GM12878 (cell line): ENCODE data around the gene UNC13B. TPM values are rescaled to one million over a fixed set of nuclear protein-coding genes. Genes with fewer than 3 reads are reported as not detected.
A peak's percentile ranks its signal among the peaks of the same experiment; 100 is the strongest.

ENCODE experiments used
- ATAC-seq: fragments of 200-7000 bp; cut with Tn5 transposase; 3 replicates; pipeline ENCODE4 v1.9.1; 2020; ENCODE audit warnings: mild to moderate bottlenecking, moderate library complexity
- BruUV-seq: library from RNA; stranded (reverse); fragments of 400-500 nt; replicated peaks from 2 replicates; lab custom pipeline; 2021; lab: Mats Ljungman, UMichigan
- CTCF ChIA-PET: fragments of 300-600 bp; sonication (Branson Sonifier 250); formaldehyde crosslinking; extraction: SDS; loops from one replicate; lab custom pipeline; 2021; ENCODE audit warnings: inconsistent platforms; lab: Yijun Ruan, JAX
- POLR2A ChIA-PET: fragments of 350-600 bp; formaldehyde crosslinking; extraction: SDS; loops from one replicate; lab custom pipeline; 2021; ENCODE audit warnings: inconsistent platforms; lab: Charles Lee
- RAD21 ChIA-PET: fragments of 300-600 bp; sonication (Branson Sonifier 250); formaldehyde crosslinking; loops from one replicate; lab custom pipeline; 2023; ENCODE audit warnings: antibody characterized with exemption; ENCODE audit not compliant: unreplicated experiment; lab: Charles Lee
- SMC1A ChIA-PET: fragments of 300-600 bp; sonication (Branson Sonifier 250); formaldehyde crosslinking; loops from one replicate; lab custom pipeline; 2023; ENCODE audit not compliant: unreplicated experiment, uncharacterized antibody; lab: Charles Lee
- DNase-seq: peaks from one replicate; pipeline ENCODE4 v3.0.0-alpha.2; 2011; ENCODE audit warnings: low read depth, low spot score
- FAIRE-seq: peaks from 3 replicates; lab custom pipeline; 2011; peaks lifted over from hg19 to GRCh38; lab: Jason Lieb, UNC
- H2AFZ ChIP-seq: 2 replicates; pipeline ENCODE4 v1.6.0; 2011; ENCODE audit warnings: low read depth, low read length, control low read depth; ENCODE audit not compliant: control insufficient read depth
- H3K27ac ChIP-seq: 2 replicates; pipeline ENCODE4 v1.5.1; 2011; ENCODE audit warnings: control low read depth; ENCODE audit not compliant: control insufficient read depth, insufficient read depth
- H3K27me3 ChIP-seq, 2 experiments: replicated peaks in 1 of 2; 2 replicates each; pipeline versions ENCODE4 v1.6.0 to v1.6.1; 2011; ENCODE audit warnings: low read length in 1 of 2; ENCODE audit not compliant: control insufficient read depth in 2 of 2, insufficient read depth in 2 of 2
- H3K36me3 ChIP-seq, 2 experiments: 2 replicates each; pipeline ENCODE4 v1.5.1; 2011; ENCODE audit warnings: low read length in 1 of 2; ENCODE audit not compliant: control insufficient read depth in 2 of 2, insufficient read depth in 2 of 2
- H3K4me1 ChIP-seq: 2 replicates; pipeline ENCODE4 v1.6.1; 2011; ENCODE audit warnings: mild to moderate bottlenecking, low read length, moderate library complexity, mixed read lengths; ENCODE audit not compliant: control insufficient read depth, insufficient read depth
- H3K4me2 ChIP-seq: 2 replicates; pipeline ENCODE4 v1.6.0; 2011; ENCODE audit warnings: control low read depth; ENCODE audit not compliant: control insufficient read depth, insufficient read depth
- H3K4me3 ChIP-seq: fragments of 200-600 bp; sonication (generic); 2 replicates; pipeline ENCODE4 v1.5.1; 2016
- H3K79me2 ChIP-seq: 2 replicates; pipeline ENCODE4 v1.6.0; 2011; ENCODE audit warnings: low read length; ENCODE audit not compliant: control insufficient read depth, insufficient read depth
- H3K9ac ChIP-seq: 2 replicates; pipeline ENCODE4 v1.8.0; 2011; ENCODE audit warnings: low read length, control low read depth, mixed read lengths; ENCODE audit not compliant: control insufficient read depth, insufficient read depth
- H3K9me3 ChIP-seq: replicated peaks from 3 replicates; pipeline ENCODE4 v1.5.1; 2011; ENCODE audit warnings: mild to moderate bottlenecking, low read length; ENCODE audit not compliant: control insufficient read depth, insufficient read depth
- H4K20me1 ChIP-seq: 2 replicates; pipeline ENCODE4 v1.6.0; 2011; ENCODE audit not compliant: control insufficient read depth, insufficient read depth
- HDAC2 ChIP-seq: fragments of 200-600 bp; sonication (generic); IDR thresholded peaks from 2 replicates; pipeline ENCODE4 v1.6.1; 2017
- NR2C1 ChIP-seq: fragments of 450-650 bp; IDR thresholded peaks from 2 replicates; pipeline ENCODE4 v1.6.1; 2017; ENCODE audit warnings: antibody characterized with exemption, mild to moderate bottlenecking, moderate library complexity
- RAD21 ChIP-seq: IDR thresholded peaks from 2 replicates; pipeline ENCODE4 v1.6.1; 2011; ENCODE audit warnings: mild to moderate bottlenecking, low read depth, low read length, moderate library complexity; ENCODE audit not compliant: insufficient read depth
- RBBP5 ChIP-seq: fragments of 200-600 bp; sonication (generic); conservative IDR thresholded peaks from 2 replicates; pipeline ENCODE4 v1.6.1; 2016
- STAT1 ChIP-seq: fragments of 450-650 bp; conservative IDR thresholded peaks from 2 replicates; pipeline ENCODE4 v1.6.1; 2014; ENCODE audit warnings: antibody characterized with exemption, mild to moderate bottlenecking
- ZNF274 ChIP-seq: IDR thresholded peaks from one replicate; pipeline ENCODE4 v1.8.0; 2011; ENCODE audit not compliant: insufficient read length, insufficient read depth
- WGBS: methylation state at CpG from one replicate; pipeline ENCODE4 v1.1.6; 2016; ENCODE audit warnings: low lambda C conversion rate; ENCODE audit not compliant: insufficient replicate concordance, insufficient coverage; ENCODE audit errors: missing lambda C conversion rate; 5-methylcytosine and 5-hydroxymethylcytosine counted together
- in situ Hi-C: fragments of 300-500 bp; cut with MboI; formaldehyde crosslinking; loops from 9 replicates; pipeline ENCODE4 v1.14.3; 2018; ENCODE audit warnings: mixed read lengths
- intact Hi-C: fragments of 100-400 bp; cut with micrococcal nuclease; formaldehyde crosslinking; loops from one replicate; pipeline ENCODE4 v1.14.2; 2022; ENCODE audit not compliant: unreplicated experiment
- polyA plus RNA-seq, 11 experiments: library from polyadenylated mRNA; depleted of rRNA in 4 of 11; unstranded in 6 of 11; stranded (reverse) in 5 of 11; fragments of >200 nt; fragmentation: Nextera tagmentation in 4 of 11; fragmentation: Illumina TruSeq in 1 of 11; extraction: Ambion mirVana in 4 of 11; extraction: Trizol in 1 of 11; gene quantifications; 1 replicate in 1 of 11; 2 replicates in 10 of 11; pipeline versions ENCODE4 v1.2.1 to v1.2.3, GENCODE V29; 2011 to 2016; ENCODE audit warnings: inconsistent platforms in 2 of 11, missing spikeins in 2 of 11, low read depth in 1 of 11
- total RNA-seq, 4 experiments: library from RNA; depleted of rRNA in 3 of 4; stranded (reverse); fragments of >200 nt in 3 of 4; fragmentation: Illumina TruSeq in 1 of 4; extraction: Trizol in 1 of 4; gene quantifications; 2 replicates each; pipeline versions ENCODE4 v1.2.1 to v1.2.3, GENCODE V29; 2013 to 2021
- TF ChIP-seq, protein P1 (sequence below): IDR thresholded peaks from 2 replicates; pipeline ENCODE4 v1.6.1; 2011; ENCODE audit warnings: borderline replicate concordance, low read depth, mild to moderate bottlenecking, moderate library complexity, low read length; ENCODE audit not compliant: insufficient read depth, poor library complexity, severe bottlenecking
- TF ChIP-seq, protein P2 (sequence below): fragments of 450-650 bp; IDR thresholded peaks from 2 replicates; pipeline ENCODE4 v1.6.1; 2016; ENCODE audit warnings: mild to moderate bottlenecking
- TF ChIP-seq, protein P3 (sequence below): fragments of 450-650 bp; IDR thresholded peaks from 2 replicates; pipeline ENCODE4 v1.6.1; 2018; ENCODE audit warnings: borderline replicate concordance, mild to moderate bottlenecking; ENCODE audit not compliant: partially characterized antibody

UNC13B gene
- total and polyA plus RNA-seq, 10 of the 15 experiments (the other 5 are each of a cell fraction or from before 2014, with no cell fraction given), result under 0.01 to 0.42 (median 0.06) TPM; not detected in 4

DNA sequence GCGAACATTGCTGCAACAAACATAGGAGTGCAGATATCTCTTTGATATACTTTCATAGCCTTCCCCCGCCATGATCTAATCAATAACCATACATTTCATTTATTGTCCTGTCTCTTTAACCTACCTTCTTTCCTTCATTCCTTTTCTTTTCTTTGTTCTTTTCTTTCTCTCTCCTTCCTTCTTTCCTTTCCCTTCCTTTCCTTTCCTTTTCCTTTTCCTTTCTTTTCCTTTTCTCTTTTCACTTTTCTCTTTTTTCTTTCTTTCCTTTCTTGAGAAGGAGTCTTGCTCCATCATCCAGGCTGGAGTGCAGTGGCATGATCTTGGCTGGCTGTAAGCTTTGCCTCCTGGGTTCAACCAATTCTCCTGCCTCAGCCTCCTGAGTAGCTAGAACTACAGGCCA, 100.3 kb downstream of the UNC13B start:
- H3K4me3 ChIP-seq, result no peak overlapping the region

DNA sequence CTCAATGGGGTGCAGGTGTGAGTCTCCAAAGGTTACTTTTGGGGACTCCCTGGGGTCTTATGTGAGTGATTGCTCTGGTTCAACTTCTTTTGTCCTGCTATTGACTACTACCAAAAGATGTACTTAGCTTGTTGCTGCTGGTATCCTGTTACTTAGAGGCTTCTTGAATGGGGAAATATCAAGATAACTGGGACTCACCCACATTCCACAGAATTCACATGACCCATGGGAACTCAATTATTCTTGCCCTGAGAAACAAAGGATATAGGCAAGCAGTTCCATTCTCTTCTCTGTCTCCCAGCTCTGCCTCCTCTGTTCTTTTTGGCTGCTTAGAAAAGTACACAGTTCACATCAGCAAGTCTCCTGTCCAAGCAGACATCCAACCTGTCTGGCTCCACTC, 105.9 kb downstream of the UNC13B start:
- Histone ChIP-seq H3K9ac (no peak overlapping the region), H2AFZ (no peak overlapping the region), H3K9me3 (no peaks in the 10 kb centered on the region), H4K20me1 (no peaks in the 10 kb centered on the region), H3K79me2 (no peaks in the 10 kb centered on the region), H3K27ac (no peak overlapping the region), H3K36me3 (no peaks in the 10 kb centered on the region), H3K4me1 (no peaks in the 10 kb centered on the region), H3K4me3 (no peak overlapping the region), H3K27me3 (no peaks in the 10 kb centered on the region; a peak in 1 of 4 replicates), H3K4me2 (no peak overlapping the region)
- FAIRE-seq (no peak), DNase-seq (no peak), ATAC-seq (no peak)
- CTCF ChIA-PET, result no interaction called here
- intact Hi-C loops, result no loop called here
- no TSS peak for BruUV-seq
- POLR2A ChIA-PET, result no interaction called here
- in situ Hi-C loops, result no loop called here
- RAD21 ChIA-PET, result no interaction called here
- SMC1A ChIA-PET, result no interaction called here
- TF ChIP-seq RBBP5, result no peak
- TF ChIP-seq, protein P1, sequence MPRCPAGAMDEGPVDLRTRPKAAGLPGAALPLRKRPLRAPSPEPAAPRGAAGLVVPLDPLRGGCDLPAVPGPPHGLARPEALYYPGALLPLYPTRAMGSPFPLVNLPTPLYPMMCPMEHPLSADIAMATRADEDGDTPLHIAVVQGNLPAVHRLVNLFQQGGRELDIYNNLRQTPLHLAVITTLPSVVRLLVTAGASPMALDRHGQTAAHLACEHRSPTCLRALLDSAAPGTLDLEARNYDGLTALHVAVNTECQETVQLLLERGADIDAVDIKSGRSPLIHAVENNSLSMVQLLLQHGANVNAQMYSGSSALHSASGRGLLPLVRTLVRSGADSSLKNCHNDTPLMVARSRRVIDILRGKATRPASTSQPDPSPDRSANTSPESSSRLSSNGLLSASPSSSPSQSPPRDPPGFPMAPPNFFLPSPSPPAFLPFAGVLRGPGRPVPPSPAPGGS, result no peak
- no peak for TF ChIP-seq ZNF274
- TF ChIP-seq, protein P2, sequence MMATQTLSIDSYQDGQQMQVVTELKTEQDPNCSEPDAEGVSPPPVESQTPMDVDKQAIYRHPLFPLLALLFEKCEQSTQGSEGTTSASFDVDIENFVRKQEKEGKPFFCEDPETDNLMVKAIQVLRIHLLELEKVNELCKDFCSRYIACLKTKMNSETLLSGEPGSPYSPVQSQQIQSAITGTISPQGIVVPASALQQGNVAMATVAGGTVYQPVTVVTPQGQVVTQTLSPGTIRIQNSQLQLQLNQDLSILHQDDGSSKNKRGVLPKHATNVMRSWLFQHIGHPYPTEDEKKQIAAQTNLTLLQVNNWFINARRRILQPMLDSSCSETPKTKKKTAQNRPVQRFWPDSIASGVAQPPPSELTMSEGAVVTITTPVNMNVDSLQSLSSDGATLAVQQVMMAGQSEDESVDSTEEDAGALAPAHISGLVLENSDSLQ, result no peak
- no peak for TF ChIP-seq NR2C1

More for the DNA sequence above, 100.3 kb downstream of the UNC13B start:
- Histone ChIP-seq H3K36me3 (no peaks in the 10 kb centered on the region), H2AFZ (no peak overlapping the region), H3K27me3 (no peaks in the 10 kb centered on the region), H3K27ac (no peak overlapping the region)
- in situ Hi-C loops (no loop called here), intact Hi-C loops (no loop called here)
- ChIA-PET SMC1A (interaction anchor here (1.1 kb wide), 1 partner anchor 145 kb away, joined by 3 read pairs; no protein-coding TSS in a partner anchor), POLR2A (no interaction called here), RAD21 (interaction anchor here (0.8 kb wide), 1 partner anchor 145 kb away, joined by 3 read pairs; no protein-coding TSS in a partner anchor)
- BruUV-seq, result no TSS peak
- 74% methylated on average over 2 of the region's 2 CpGs for WGBS
- DNase-seq, result no peak
- no peak for TF ChIP-seq STAT1
- no peak for TF ChIP-seq HDAC2
- TF ChIP-seq RAD21, result no peak
- no peak for TF ChIP-seq RBBP5
- TF ChIP-seq, protein P3, sequence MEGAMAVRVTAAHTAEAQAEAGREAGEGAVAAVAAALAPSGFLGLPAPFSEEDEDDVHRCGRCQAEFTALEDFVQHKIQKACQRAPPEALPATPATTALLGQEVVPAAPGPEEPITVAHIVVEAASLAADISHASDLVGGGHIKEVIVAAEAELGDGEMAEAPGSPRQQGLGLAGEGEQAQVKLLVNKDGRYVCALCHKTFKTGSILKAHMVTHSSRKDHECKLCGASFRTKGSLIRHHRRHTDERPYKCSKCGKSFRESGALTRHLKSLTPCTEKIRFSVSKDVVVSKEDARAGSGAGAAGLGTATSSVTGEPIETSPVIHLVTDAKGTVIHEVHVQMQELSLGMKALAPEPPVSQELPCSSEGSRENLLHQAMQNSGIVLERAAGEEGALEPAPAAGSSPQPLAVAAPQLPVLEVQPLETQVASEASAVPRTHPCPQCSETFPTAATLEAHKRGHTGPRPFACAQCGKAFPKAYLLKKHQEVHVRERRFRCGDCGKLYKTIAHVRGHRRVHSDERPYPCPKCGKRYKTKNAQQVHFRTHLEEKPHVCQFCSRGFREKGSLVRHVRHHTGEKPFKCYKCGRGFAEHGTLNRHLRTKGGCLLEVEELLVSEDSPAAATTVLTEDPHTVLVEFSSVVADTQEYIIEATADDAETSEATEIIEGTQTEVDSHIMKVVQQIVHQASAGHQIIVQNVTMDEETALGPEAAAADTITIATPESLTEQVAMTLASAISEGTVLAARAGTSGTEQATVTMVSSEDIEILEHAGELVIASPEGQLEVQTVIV, result no peak
- TF ChIP-seq, all 136 proteins: peak for 0
- Histone ChIP-seq H3K9me3 (no peaks in the 10 kb centered on the region), H3K4me2 (no peak overlapping the region), H4K20me1 (no peaks in the 10 kb centered on the region), H3K79me2 (no peaks in the 10 kb centered on the region), H3K4me1 (no peaks in the 10 kb centered on the region), H3K9ac (no peak overlapping the region)
- peak; percentile 44 for FAIRE-seq
- ATAC-seq, result no peak
- CTCF ChIA-PET, result no interaction called here
